Lower leg skin (tissue), 3 donors: Measurements from ENCODE around the gene CYP2S1.

Experiments
- CTCF ChIP-seq, 3 donors: fragments of 450-650 bp; IDR thresholded peaks; one replicate each; pipeline ENCODE4 v1.5.1; 2016; ENCODE audit warnings: antibody characterized with exemption in 3 of 3, mild to moderate bottlenecking in 3 of 3, moderate library complexity in 2 of 3
- POLR2A ChIP-seq, 2 donors: fragments of 450-650 bp; IDR thresholded peaks; one replicate each; pipeline ENCODE4 v1.6.1; 2016 to 2017; ENCODE audit warnings: antibody characterized with exemption in 2 of 2, mild to moderate bottlenecking in 1 of 2, moderate library complexity in 1 of 2

- TF ChIP-seq POLR2A (IDR thresholded peaks at IDR 0.05) (no peak), CTCF (IDR thresholded peaks at IDR 0.05) (peak in 1 of 3 donors; percentile 79)
These were observed 48.6 kb upstream of the CYP2S1 start for GRCh38 chr19:41144403-41144802.
